Measurements from ENCODE around the gene C1QTNF2. TPM values are rescaled to one million over a fixed set of nuclear protein-coding genes. Genes with fewer than 3 reads are reported as not detected.

Gene C1QTNF2
- total and polyA plus RNA-seq, 12 donors = 0.40 to 1.6 (median 1.1) TPM

DNA sequence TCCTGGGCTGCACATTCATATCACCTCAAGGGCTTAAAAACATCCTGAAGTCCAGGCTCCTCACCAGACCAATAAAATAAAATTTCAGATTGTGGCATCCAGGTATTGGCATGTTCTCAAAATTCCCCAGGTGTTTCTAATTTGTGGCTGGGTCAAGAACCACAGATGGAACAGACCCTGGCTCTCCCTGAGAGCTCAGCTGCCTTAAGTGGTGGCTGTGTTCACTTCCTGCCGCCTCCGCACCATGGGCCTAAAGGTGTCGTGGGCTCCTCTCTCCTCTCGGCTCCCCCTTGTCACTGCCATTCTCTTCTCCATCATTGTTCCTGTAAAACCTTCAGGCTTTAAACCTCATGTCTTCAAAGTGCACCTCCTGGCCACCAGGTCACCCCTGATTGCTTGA lies 40.2 kb downstream of the C1QTNF2 start:
- TF ChIP-seq, protein P1, sequence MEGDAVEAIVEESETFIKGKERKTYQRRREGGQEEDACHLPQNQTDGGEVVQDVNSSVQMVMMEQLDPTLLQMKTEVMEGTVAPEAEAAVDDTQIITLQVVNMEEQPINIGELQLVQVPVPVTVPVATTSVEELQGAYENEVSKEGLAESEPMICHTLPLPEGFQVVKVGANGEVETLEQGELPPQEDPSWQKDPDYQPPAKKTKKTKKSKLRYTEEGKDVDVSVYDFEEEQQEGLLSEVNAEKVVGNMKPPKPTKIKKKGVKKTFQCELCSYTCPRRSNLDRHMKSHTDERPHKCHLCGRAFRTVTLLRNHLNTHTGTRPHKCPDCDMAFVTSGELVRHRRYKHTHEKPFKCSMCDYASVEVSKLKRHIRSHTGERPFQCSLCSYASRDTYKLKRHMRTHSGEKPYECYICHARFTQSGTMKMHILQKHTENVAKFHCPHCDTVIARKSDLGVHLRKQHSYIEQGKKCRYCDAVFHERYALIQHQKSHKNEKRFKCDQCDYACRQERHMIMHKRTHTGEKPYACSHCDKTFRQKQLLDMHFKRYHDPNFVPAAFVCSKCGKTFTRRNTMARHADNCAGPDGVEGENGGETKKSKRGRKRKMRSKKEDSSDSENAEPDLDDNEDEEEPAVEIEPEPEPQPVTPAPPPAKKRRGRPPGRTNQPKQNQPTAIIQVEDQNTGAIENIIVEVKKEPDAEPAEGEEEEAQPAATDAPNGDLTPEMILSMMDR (IDR thresholded peaks at IDR 0.05) = no peak
- Histone ChIP-seq H3K36me3 (no peaks in the 10 kb centered on the region), H3K4me3 (no peak overlapping the region), H3K4me1 (peaks cover 0 to 4% (median 0%) of the 10 kb centered on the region in 9 donors), H3K27ac (no peak overlapping the region), H3K9me3 (no peaks in the 10 kb centered on the region), H3K27me3 (no peaks in the 10 kb centered on the region)
- intact Hi-C loops (cut with DNase I) = no loop called here
- whole genome bisulfite sequencing, 2 donors = 86 to 88% methylated on average over 4 of the region's 4 CpGs
- no peak for ATAC-seq
- no peak for DNase-seq

GRCh38 chr5:160327818-160328217 lies 42.6 kb downstream of the C1QTNF2 start:
- 72 to 78% methylated on average over 6 of the region's 6 CpGs for WGBS, 2 donors
- Histone ChIP-seq H3K27ac (no peak overlapping the region), H3K27me3 (no peaks in the 10 kb centered on the region), H3K4me1 (no peaks in the 10 kb centered on the region), H3K36me3 (no peaks in the 10 kb centered on the region), H3K4me3 (no peak overlapping the region), H3K9me3 (no peaks in the 10 kb centered on the region)
- ATAC-seq (no peak), DNase-seq (no peak)
- intact Hi-C loops (cut with DNase I) = no loop called here
- TF ChIP-seq, protein P1 (IDR thresholded peaks at IDR 0.05) = no peak

- intact Hi-C loops (cut with DNase I) = no loop called here
- Histone ChIP-seq H3K36me3 (no peaks in the 10 kb centered on the region), H3K4me3 (no peak overlapping the region), H3K27me3 (no peaks in the 10 kb centered on the region), H3K4me1 (no peaks in the 10 kb centered on the region), H3K9me3 (no peaks in the 10 kb centered on the region), H3K27ac (no peak overlapping the region)
- 83 to 84% methylated on average over 2 of the region's 2 CpGs for WGBS, 2 donors
- ATAC-seq = no peak
- no peak for DNase-seq
- TF ChIP-seq, protein P1 (IDR thresholded peaks at IDR 0.05) = no peak
Observed at GRCh38 chr5:160326981-160327380, 43.4 kb downstream of the C1QTNF2 start.

DNA sequence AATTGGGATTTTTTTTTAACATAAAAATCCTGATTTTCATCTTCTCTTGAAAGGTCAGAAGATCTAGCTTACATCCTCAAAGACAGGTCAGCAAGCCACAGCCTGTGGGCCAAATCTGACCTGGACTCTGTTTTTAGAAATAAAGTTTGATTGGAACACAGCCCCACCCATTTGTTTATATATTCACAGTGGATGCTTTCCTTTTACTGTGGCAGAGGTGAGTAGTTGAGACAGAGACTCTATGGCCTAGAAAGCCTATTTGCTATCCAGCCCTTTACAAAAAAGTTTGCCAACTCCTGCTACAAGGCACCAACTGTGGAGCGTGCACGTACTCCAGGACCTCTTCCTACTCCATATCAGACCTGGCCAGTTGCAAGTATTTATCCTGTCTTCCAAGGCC lies 44.7 kb downstream of the C1QTNF2 start:
- Histone ChIP-seq H3K9me3 (no peaks in the 10 kb centered on the region), H3K4me1 (no peaks in the 10 kb centered on the region), H3K36me3 (no peaks in the 10 kb centered on the region), H3K4me3 (no peak overlapping the region), H3K27me3 (no peaks in the 10 kb centered on the region), H3K27ac (no peak overlapping the region)
- intact Hi-C loops (cut with DNase I) = no loop called here
- ATAC-seq (no peak), DNase-seq (no peak)
- TF ChIP-seq, protein P1 (IDR thresholded peaks at IDR 0.05) = no peak
- WGBS, 2 donors = 94 to 99% methylated on average over 2 of the region's 2 CpGs
